ENCODE measurements around the gene CCDC174. TPM values are rescaled to one million over a fixed set of nuclear protein-coding genes. Genes with fewer than 3 reads are reported as not detected.
A peak's percentile ranks its signal among the peaks of the same experiment; 100 is the strongest.

The CCDC174 gene
- total RNA-seq, 1 donor from 2014 or later, result 31.2 TPM

GRCh38 chr3:14717307-14717706 lies 65.7 kb downstream of the CCDC174 start:
- H3K4me1 ChIP-seq, result no peaks in the 10 kb centered on the region
- intact Hi-C loops (cut with DNase I), result no loop called here
- peak in 1 of 2 donors; percentile 56 for DNase-seq (ENCODE audit: extremely low spot score in 2 of 2)

GRCh38 chr3:14718539-14718938 lies 67.0 kb downstream of the CCDC174 start:
- TF ChIP-seq CTCF (IDR thresholded peaks at IDR 0.05) (no peak), POLR2AphosphoS5 (IDR thresholded peaks at IDR 0.05; ENCODE audit: insufficient read depth in 1 of 2, low read depth in 1 of 2) (no peak), POLR2A (IDR thresholded peaks at IDR 0.05) (no peak)
- H3K4me3 ChIP-seq, result no peak overlapping the region
- intact Hi-C loops (cut with DNase I), result no loop called here
- no peak overlapping the region for H3K27ac ChIP-seq
- no peaks in the 10 kb centered on the region for H3K36me3 ChIP-seq
- no peaks in the 10 kb centered on the region for H3K27me3 ChIP-seq
- no peaks in the 10 kb centered on the region for H3K9me3 ChIP-seq
- no peak for DNase-seq (ENCODE audit: extremely low spot score in 2 of 2)
- H3K4me1 ChIP-seq, result no peaks in the 10 kb centered on the region

More at GRCh38 chr3:14717307-14717706, 65.7 kb downstream of the CCDC174 start:
- H3K36me3 ChIP-seq, result no peaks in the 10 kb centered on the region
- no peaks in the 10 kb centered on the region for H3K27me3 ChIP-seq
- no peak overlapping the region for H3K27ac ChIP-seq
- no peak for TF ChIP-seq CTCF (IDR thresholded peaks at IDR 0.05)
- TF ChIP-seq POLR2AphosphoS5 (IDR thresholded peaks at IDR 0.05; ENCODE audit: insufficient read depth in 1 of 2, low read depth in 1 of 2), result no peak
- no peak for TF ChIP-seq POLR2A (IDR thresholded peaks at IDR 0.05)
- H3K4me3 ChIP-seq, result no peak overlapping the region
- no peaks in the 10 kb centered on the region for H3K9me3 ChIP-seq

GRCh38 chr3:14719006-14719405 lies 67.4 kb downstream of the CCDC174 start:
- Histone ChIP-seq H3K27ac (no peak overlapping the region), H3K9me3 (no peaks in the 10 kb centered on the region), H3K4me1 (no peaks in the 10 kb centered on the region), H3K4me3 (no peak overlapping the region), H3K27me3 (no peaks in the 10 kb centered on the region), H3K36me3 (no peaks in the 10 kb centered on the region)
- no peak for TF ChIP-seq POLR2AphosphoS5 (IDR thresholded peaks at IDR 0.05; ENCODE audit: insufficient read depth in 1 of 2, low read depth in 1 of 2)
- no peak for TF ChIP-seq POLR2A (IDR thresholded peaks at IDR 0.05)
- no peak for TF ChIP-seq CTCF (IDR thresholded peaks at IDR 0.05)
- intact Hi-C loops (cut with DNase I), result no loop called here
- DNase-seq (ENCODE audit: extremely low spot score in 2 of 2), result no peak

- Histone ChIP-seq H3K27me3 (no peaks in the 10 kb centered on the region), H3K4me3 (no peak overlapping the region), H3K27ac (no peak overlapping the region), H3K9me3 (no peaks in the 10 kb centered on the region), H3K36me3 (no peaks in the 10 kb centered on the region), H3K4me1 (peaks cover 4% of the 10 kb centered on the region)
- no peak for DNase-seq (ENCODE audit: extremely low spot score in 2 of 2)
- TF ChIP-seq POLR2AphosphoS5 (IDR thresholded peaks at IDR 0.05; ENCODE audit: insufficient read depth in 1 of 2, low read depth in 1 of 2), result no peak
- no peak for TF ChIP-seq POLR2A (IDR thresholded peaks at IDR 0.05)
- no peak for TF ChIP-seq CTCF (IDR thresholded peaks at IDR 0.05)
- intact Hi-C loops (cut with DNase I), result no loop called here
These were observed 69.7 kb downstream of the CCDC174 start for GRCh38 chr3:14721126-14721864.

Other genes with a start within 250 kb of the CCDC174 start
- 30.7 TPM for gene SLC6A6, start 249.2 kb upstream of the CCDC174 start, total RNA-seq
- 0.98 TPM for gene GRIP2, start 111.4 kb upstream of the CCDC174 start, total RNA-seq
- gene C3orf20, start 23.4 kb downstream of the CCDC174 start, total RNA-seq, result 0.49 TPM
- 16.2 TPM for gene FGD5, start 167.2 kb downstream of the CCDC174 start, total RNA-seq

Data from vagina (tissue), 2 donors.